HEK293T (cell line): Measurements from ENCODE around the gene GTF2H1.

Source experiments
- CTCF ChIA-PET: fragments of 350-600 bp; formaldehyde crosslinking; extraction: SDS; loops from one replicate; lab custom pipeline; 2021; ENCODE audit warnings: antibody characterized with exemption, inconsistent platforms; lab: Yijun Ruan, JAX
- POLR2A ChIA-PET: fragments of 350-600 bp; formaldehyde crosslinking; extraction: SDS; loops from one replicate; lab custom pipeline; 2020; ENCODE audit warnings: antibody characterized with exemption, inconsistent platforms; lab: Yijun Ruan, JAX
- DNase-seq: peaks from one replicate; pipeline ENCODE4 v3.0.0; 2012; ENCODE audit warnings: mixed read lengths; ENCODE audit errors: extremely low spot score
- ARNT ChIP-seq: fragments of 450-650 bp; IDR thresholded peaks from 2 replicates; pipeline ENCODE4 v1.6.1; 2017; ENCODE audit warnings: mild to moderate bottlenecking
- BHLHE40 ChIP-seq: fragments of 450-650 bp; IDR thresholded peaks from 2 replicates; pipeline ENCODE4 v1.6.1; 2016; ENCODE audit warnings: mild to moderate bottlenecking, moderate library complexity, borderline replicate concordance
- CTBP1 ChIP-seq: fragments of 450-650 bp; IDR thresholded peaks from 2 replicates; pipeline ENCODE4 v1.6.1; 2016; ENCODE audit warnings: borderline replicate concordance
- ELF4 ChIP-seq: fragments of 450-650 bp; IDR thresholded peaks from 2 replicates; pipeline ENCODE4 v1.6.1; 2017; ENCODE audit warnings: antibody characterized with exemption
- FOXA1 ChIP-seq: fragments of 450-650 bp; IDR thresholded peaks from 2 replicates; pipeline ENCODE4 v1.6.1; 2016; ENCODE audit warnings: mild to moderate bottlenecking
- FOXK2 ChIP-seq: fragments of 450-650 bp; IDR thresholded peaks from 2 replicates; pipeline ENCODE4 v1.6.1; 2016; ENCODE audit warnings: mild to moderate bottlenecking
- FOXM1 ChIP-seq: fragments of 450-650 bp; IDR thresholded peaks from 2 replicates; pipeline ENCODE4 v1.6.1; 2017; ENCODE audit warnings: mild to moderate bottlenecking, borderline replicate concordance
- HDGF ChIP-seq: fragments of 450-650 bp; IDR thresholded peaks from 2 replicates; pipeline ENCODE4 v1.6.1; 2017; ENCODE audit warnings: antibody characterized with exemption, borderline replicate concordance
- L3MBTL2 ChIP-seq: fragments of 450-650 bp; conservative IDR thresholded peaks from 2 replicates; pipeline ENCODE4 v1.6.1; 2016; ENCODE audit warnings: mild to moderate bottlenecking
- LEF1 ChIP-seq: fragments of 450-650 bp; IDR thresholded peaks from 2 replicates; pipeline ENCODE4 v1.6.1; 2017; ENCODE audit warnings: mild to moderate bottlenecking, borderline replicate concordance
- NFRKB ChIP-seq: fragments of 450-650 bp; IDR thresholded peaks from 2 replicates; pipeline ENCODE4 v1.6.1; 2016; ENCODE audit warnings: mild to moderate bottlenecking, moderate library complexity
- PKNOX1 ChIP-seq: fragments of 450-650 bp; IDR thresholded peaks from 2 replicates; pipeline ENCODE4 v1.6.1; 2016
- SP1 ChIP-seq: fragments of 450-650 bp; IDR thresholded peaks from 2 replicates; pipeline ENCODE4 v1.6.1; 2017
- TARDBP ChIP-seq: fragments of 450-650 bp; IDR thresholded peaks from 2 replicates; pipeline ENCODE4 v1.6.1; 2016
- ZNF384 ChIP-seq: fragments of 450-650 bp; IDR thresholded peaks from 2 replicates; pipeline ENCODE4 v1.6.1; 2016

GTF2H1 gene

GRCh38 chr11:18309691-18310090 lies 12.7 kb upstream of the GTF2H1 start:
- no peak for DNase-seq
- ChIA-PET POLR2A (no interaction called here), CTCF (no interaction called here)
- TF ChIP-seq SP1: no peak
- no peak for TF ChIP-seq ARNT
- no peak for TF ChIP-seq CTBP1
- no peak for TF ChIP-seq PKNOX1
- TF ChIP-seq LEF1: no peak
- TF ChIP-seq ZNF384: no peak
- no peak for TF ChIP-seq TARDBP
- no peak for TF ChIP-seq FOXK2
- TF ChIP-seq L3MBTL2: no peak

GRCh38 chr11:18310800-18311340 lies 11.5 kb upstream of the GTF2H1 start:
- POLR2A ChIA-PET: no interaction called here
- CTCF ChIA-PET: no interaction called here
- no peak for DNase-seq
- TF ChIP-seq FOXA1 (no peak), ELF4 (no peak), FOXM1 (no peak), ARNT (no peak), CTBP1 (no peak), LEF1 (no peak), PKNOX1 (no peak), SP1 (no peak), FOXK2 (no peak)

GRCh38 chr11:18312012-18312411 lies 10.4 kb upstream of the GTF2H1 start:
- TF ChIP-seq L3MBTL2: no peak
- no peak for TF ChIP-seq ZNF384
- TF ChIP-seq ARNT: no peak
- no peak for TF ChIP-seq TARDBP
- TF ChIP-seq ELF4: no peak
- TF ChIP-seq HDGF: no peak
- no peak for TF ChIP-seq FOXK2
- no peak for TF ChIP-seq BHLHE40
- no peak for TF ChIP-seq PKNOX1
- TF ChIP-seq FOXA1: no peak
- TF ChIP-seq SP1: no peak
- no peak for TF ChIP-seq CTBP1
- no peak for TF ChIP-seq NFRKB
- ChIA-PET CTCF (interaction anchor here (0.6 kb wide), 1 partner anchor 151 kb away, joined by 3 read pairs; no protein-coding TSS in a partner anchor), POLR2A (interaction anchor here (1.0 kb wide), 1 partner anchor 10 kb away, joined by 3 read pairs; no protein-coding TSS in a partner anchor)
- DNase-seq: no peak

- no peak for TF ChIP-seq CTBP1
- TF ChIP-seq PKNOX1: no peak
- no peak for TF ChIP-seq FOXA1
- TF ChIP-seq L3MBTL2: no peak
- TF ChIP-seq NFRKB: no peak
- TF ChIP-seq HDGF: no peak
- no peak for TF ChIP-seq BHLHE40
- TF ChIP-seq ARNT: no peak
- CTCF ChIA-PET: interaction anchor here (0.6 to 0.7 kb wide), 2 partner anchors 9 to 11 kb away, joined by 4 read pairs; no protein-coding TSS in a partner anchor
- POLR2A ChIA-PET: no interaction called here
- no peak for DNase-seq
These were observed 9.5 kb upstream of the GTF2H1 start for GRCh38 chr11:18312663-18313420.

- no peak for DNase-seq
- TF ChIP-seq PKNOX1 (no peak), ELF4 (no peak)
- CTCF ChIA-PET: no interaction called here
- POLR2A ChIA-PET: interaction anchor here (0.8 kb wide), 1 partner anchor 82 kb away, joined by 3 read pairs; no protein-coding TSS in a partner anchor
These were observed 8.2 kb upstream of the GTF2H1 start for GRCh38 chr11:18313965-18314763.
